ENCODE results near the gene CDH18. TPM values are rescaled to one million over a fixed set of nuclear protein-coding genes. Genes with fewer than 3 reads are reported as not detected.
A peak's percentile ranks its signal among the peaks of the same experiment; 100 is the strongest.

CDH18 gene
- total and polyA plus RNA-seq, 2 of the 13 experiments (the other 11 are each of a cell fraction or from before 2014, with no cell fraction given) = not detected

GRCh38 chr5:19424506-19424905 lies 563.5 kb downstream of the CDH18 start:
- Histone ChIP-seq H3K27me3 (ENCODE audit: control insufficient read depth in 1 of 2, insufficient read depth in 2 of 2, low read length in 2 of 2) (no peaks in the 10 kb centered on the region), H3K9me3 (ENCODE audit: low read length) (peaks cover 1% of the 10 kb centered on the region; the same call in 1 of the 2 replicates), H3K4me3 (replicated peaks in 1 of 3; ENCODE audit: insufficient read depth in 1 of 3, low read depth in 2 of 3, low read length in 3 of 3) (no peak overlapping the region), H3K4me2 (ENCODE audit: low read depth, low read length) (no peak overlapping the region), H2AFZ (ENCODE audit: low read length) (no peak overlapping the region), H3K79me2 (ENCODE audit: insufficient read depth, low read length) (no peaks in the 10 kb centered on the region), H4K20me1 (ENCODE audit: insufficient read depth, low read length) (no peaks in the 10 kb centered on the region), H3K36me3 (replicated peaks in 1 of 2; ENCODE audit: control insufficient read depth in 1 of 2, insufficient read depth in 2 of 2, low read length in 2 of 2) (no peaks in the 10 kb centered on the region), H3K4me1 (ENCODE audit: insufficient read depth, low read length) (no peaks in the 10 kb centered on the region), H3K9ac (ENCODE audit: insufficient read depth, low read depth, low read length) (no peak overlapping the region), H3K27ac (ENCODE audit: extremely low read length, insufficient read depth, low read length) (no peak overlapping the region)
- intact Hi-C loops (cut with micrococcal nuclease; ENCODE audit: unreplicated experiment) = no loop called here
- BruUV-seq (replicated peaks) = no TSS peak
- WGBS (ENCODE audit: low lambda C conversion rate) = 0% methylated on average over 3 of the region's 3 CpGs
- POLR2A ChIA-PET = no interaction called here
- FAIRE-seq = no peak
- in situ Hi-C loops (cut with HindIII; ENCODE audit: extremely low pct_ligation_motif_present, low pct_unique_long_range_greater_than_20kb) = no loop called here
- DNase-seq (ENCODE audit: low spot score) = no peak
- peak; percentile 55 for TF ChIP-seq MAFF (IDR thresholded peaks at IDR 0.05; ENCODE audit: low read depth, low read length)
- TF ChIP-seq MAFK (conservative IDR thresholded peaks at IDR 0.05 in 1 of 2, IDR thresholded peaks at IDR 0.05 in 1 of 2; ENCODE audit: low read length in 2 of 2) = peak; percentile 21 to 51; a peak in 3 of 4 replicates
- no peak for TF ChIP-seq TFAP4 (IDR thresholded peaks at IDR 0.05; ENCODE audit: borderline replicate concordance, low read depth)
- CTCF ChIA-PET (ENCODE audit: low intra/inter-chr PET ratio, low total read pairs) = no interaction called here
- no peak for ATAC-seq
